Measurements from ENCODE around the gene CRAT. TPM values are rescaled to one million over a fixed set of nuclear protein-coding genes. Genes with fewer than 3 reads are reported as not detected.

The CRAT gene
- total RNA-seq, 6 experiments from 2014 or later, result 35.5 to 50.2 (median 42.6) TPM

- Mint-ChIP-seq H3K9me3 (no peaks in the 10 kb centered on the region), H3K4me1 (ENCODE audit: low read depth) (peaks cover 79% of the 10 kb centered on the region), H3K4me3 (peak overlapping the region; percentile 87), H3K27ac (peak overlapping the region; percentile 97), H3K27me3 (ENCODE audit: insufficient read depth) (peaks cover 2% of the 10 kb centered on the region; the same call in 1 of the 2 replicates), H3K36me3 (ENCODE audit: low read depth) (peaks cover 6% of the 10 kb centered on the region; the same call in 1 of the 2 replicates)
- no peak for TF ChIP-seq CTCF (IDR thresholded peaks at IDR 0.05)
- DNase-seq, result peak; percentile 35
Observed at GRCh38 chr9:129140397-129141065, 29.9 kb upstream of the CRAT start.

GRCh38 chr9:129139993-129140396, 29.4 kb upstream of the CRAT start:
- TF ChIP-seq CTCF (IDR thresholded peaks at IDR 0.05), result no peak
- DNase-seq, result peak; percentile 98
- Mint-ChIP-seq H3K4me1 (ENCODE audit: low read depth) (peaks cover 74% of the 10 kb centered on the region), H3K36me3 (ENCODE audit: low read depth) (peaks cover 6% of the 10 kb centered on the region; the same call in 1 of the 2 replicates), H3K27me3 (ENCODE audit: insufficient read depth) (peaks cover 2% of the 10 kb centered on the region; the same call in 1 of the 2 replicates), H3K27ac (peak overlapping the region; percentile 97), H3K4me3 (peak overlapping the region; percentile 87), H3K9me3 (no peaks in the 10 kb centered on the region)

- H3K9me3 Mint-ChIP-seq, result no peaks in the 10 kb centered on the region
- H3K36me3 Mint-ChIP-seq (ENCODE audit: low read depth), result peaks cover 6% of the 10 kb centered on the region; the same call in 1 of the 2 replicates
- peak; percentile 99 for TF ChIP-seq CTCF (IDR thresholded peaks at IDR 0.05)
- peak overlapping the region; percentile 87 for H3K4me3 Mint-ChIP-seq
- peak; percentile 82 for DNase-seq
- H3K4me1 Mint-ChIP-seq (ENCODE audit: low read depth), result peaks cover 72% of the 10 kb centered on the region
- H3K27me3 Mint-ChIP-seq (ENCODE audit: insufficient read depth), result peaks cover 2% of the 10 kb centered on the region; the same call in 1 of the 2 replicates
- H3K27ac Mint-ChIP-seq, result peak overlapping the region; percentile 97
Observed at GRCh38 chr9:129139233-129139992, 28.8 kb upstream of the CRAT start.

GRCh38 chr9:129138476-129139232, 28.1 kb upstream of the CRAT start:
- no peak for TF ChIP-seq CTCF (IDR thresholded peaks at IDR 0.05)
- DNase-seq, result peak; percentile 65
- peak overlapping the region; percentile 87 for H3K4me3 Mint-ChIP-seq
- H3K4me1 Mint-ChIP-seq (ENCODE audit: low read depth), result peaks cover 66% of the 10 kb centered on the region
- H3K27me3 Mint-ChIP-seq (ENCODE audit: insufficient read depth), result peaks cover under 1% of the 10 kb centered on the region; the same call in 1 of the 2 replicates
- peaks cover 4% of the 10 kb centered on the region; the same call in 1 of the 2 replicates for H3K36me3 Mint-ChIP-seq (ENCODE audit: low read depth)
- H3K27ac Mint-ChIP-seq, result peak overlapping the region; percentile 97
- no peaks in the 10 kb centered on the region for H3K9me3 Mint-ChIP-seq

GRCh38 chr9:129138144-129138462, 27.5 kb upstream of the CRAT start:
- no peak overlapping the region for H3K4me3 Mint-ChIP-seq
- peak overlapping the region; percentile 97 for H3K27ac Mint-ChIP-seq
- no peaks in the 10 kb centered on the region; the same call in 1 of the 2 replicates for H3K27me3 Mint-ChIP-seq (ENCODE audit: insufficient read depth)
- TF ChIP-seq CTCF (IDR thresholded peaks at IDR 0.05), result no peak
- H3K36me3 Mint-ChIP-seq (ENCODE audit: low read depth), result peaks cover 5% of the 10 kb centered on the region; the same call in 1 of the 2 replicates
- H3K9me3 Mint-ChIP-seq, result no peaks in the 10 kb centered on the region
- peaks cover 60% of the 10 kb centered on the region for H3K4me1 Mint-ChIP-seq (ENCODE audit: low read depth)
- no peak for DNase-seq

All from HFFc6 (cell line).